Measurements from ENCODE around the gene ANKRD53. TPM values are rescaled to one million over a fixed set of nuclear protein-coding genes. Genes with fewer than 3 reads are reported as not detected.

The ANKRD53 gene
- total RNA-seq, 4 donors from 2014 or later = 2.9 to 5.5 TPM; not detected in 2

DNA sequence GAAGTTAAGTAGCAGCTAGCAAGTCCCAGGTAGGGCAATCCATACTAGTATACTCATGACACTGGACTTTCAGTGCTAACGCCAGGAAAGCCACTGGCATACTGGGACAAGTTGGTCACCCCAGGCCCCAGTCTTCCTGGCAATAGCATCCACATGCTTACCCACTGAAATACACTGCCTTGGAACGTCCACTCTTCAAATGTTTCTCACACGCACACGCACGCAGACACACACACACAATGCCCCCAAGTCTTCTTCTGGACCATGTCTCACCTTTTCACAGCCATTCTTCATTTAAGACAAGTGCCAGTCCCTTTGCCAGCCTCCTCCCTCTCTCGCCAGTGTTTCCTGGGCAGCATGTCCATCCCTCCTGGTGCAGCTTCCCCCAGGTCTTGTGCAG, 25.0 kb downstream of the ANKRD53 start:
- WGBS = 87% methylated on average over 5 of the region's 6 CpGs
- H3K36me3 ChIP-seq = no peaks in the 10 kb centered on the region
- H3K27ac ChIP-seq = no peak overlapping the region
- no peaks in the 10 kb centered on the region for H3K9me3 ChIP-seq
- no peaks in the 10 kb centered on the region for H3K27me3 ChIP-seq
- H3K4me3 ChIP-seq = no peak overlapping the region
- peaks cover 7% of the 10 kb centered on the region for H3K4me1 ChIP-seq
- TF ChIP-seq POLR2A (IDR thresholded peaks at IDR 0.05) (no peak), EP300 (IDR thresholded peaks at IDR 0.05) (no peak), POLR2AphosphoS5 (IDR thresholded peaks at IDR 0.05) (no peak)
- TF ChIP-seq, protein P1, sequence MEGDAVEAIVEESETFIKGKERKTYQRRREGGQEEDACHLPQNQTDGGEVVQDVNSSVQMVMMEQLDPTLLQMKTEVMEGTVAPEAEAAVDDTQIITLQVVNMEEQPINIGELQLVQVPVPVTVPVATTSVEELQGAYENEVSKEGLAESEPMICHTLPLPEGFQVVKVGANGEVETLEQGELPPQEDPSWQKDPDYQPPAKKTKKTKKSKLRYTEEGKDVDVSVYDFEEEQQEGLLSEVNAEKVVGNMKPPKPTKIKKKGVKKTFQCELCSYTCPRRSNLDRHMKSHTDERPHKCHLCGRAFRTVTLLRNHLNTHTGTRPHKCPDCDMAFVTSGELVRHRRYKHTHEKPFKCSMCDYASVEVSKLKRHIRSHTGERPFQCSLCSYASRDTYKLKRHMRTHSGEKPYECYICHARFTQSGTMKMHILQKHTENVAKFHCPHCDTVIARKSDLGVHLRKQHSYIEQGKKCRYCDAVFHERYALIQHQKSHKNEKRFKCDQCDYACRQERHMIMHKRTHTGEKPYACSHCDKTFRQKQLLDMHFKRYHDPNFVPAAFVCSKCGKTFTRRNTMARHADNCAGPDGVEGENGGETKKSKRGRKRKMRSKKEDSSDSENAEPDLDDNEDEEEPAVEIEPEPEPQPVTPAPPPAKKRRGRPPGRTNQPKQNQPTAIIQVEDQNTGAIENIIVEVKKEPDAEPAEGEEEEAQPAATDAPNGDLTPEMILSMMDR (IDR thresholded peaks at IDR 0.05) = no peak
- peak in 1 of 2 donors; percentile 36 for DNase-seq (ENCODE audit: low spot score in 2 of 2)

- Histone ChIP-seq H3K36me3 (no peaks in the 10 kb centered on the region), H3K27me3 (peaks cover 3% of the 10 kb centered on the region), H3K9me3 (no peaks in the 10 kb centered on the region), H3K27ac (no peak overlapping the region), H3K4me1 (peaks cover 7% of the 10 kb centered on the region), H3K4me3 (no peak overlapping the region)
- TF ChIP-seq EP300 (IDR thresholded peaks at IDR 0.05) (no peak), POLR2AphosphoS5 (IDR thresholded peaks at IDR 0.05) (no peak), POLR2A (IDR thresholded peaks at IDR 0.05) (no peak)
- TF ChIP-seq, protein P1 (IDR thresholded peaks at IDR 0.05) = no peak
- 70% methylated on average over 9 of the region's 11 CpGs for WGBS
- DNase-seq (ENCODE audit: low spot score in 2 of 2) = peak in 1 of 2 donors; percentile 36
Observed at GRCh38 chr2:71003966-71004755, 25.7 kb downstream of the ANKRD53 start.

- Histone ChIP-seq H3K9me3 (no peaks in the 10 kb centered on the region), H3K36me3 (no peaks in the 10 kb centered on the region), H3K4me1 (peaks cover 7% of the 10 kb centered on the region), H3K27me3 (peaks cover 3% of the 10 kb centered on the region), H3K27ac (no peak overlapping the region), H3K4me3 (no peak overlapping the region)
- TF ChIP-seq, protein P1 (IDR thresholded peaks at IDR 0.05) = no peak
- TF ChIP-seq POLR2A (IDR thresholded peaks at IDR 0.05) (no peak), POLR2AphosphoS5 (IDR thresholded peaks at IDR 0.05) (no peak), EP300 (IDR thresholded peaks at IDR 0.05) (no peak)
- DNase-seq (ENCODE audit: low spot score in 2 of 2) = no peak
- 81% methylated on average over 6 of the region's 6 CpGs for WGBS
Observed at GRCh38 chr2:71004857-71005256, 26.4 kb downstream of the ANKRD53 start.

- H3K27me3 ChIP-seq = peaks cover 7% of the 10 kb centered on the region
- no peak overlapping the region for H3K27ac ChIP-seq
- H3K4me3 ChIP-seq = no peak overlapping the region
- peaks cover 7% of the 10 kb centered on the region for H3K4me1 ChIP-seq
- H3K36me3 ChIP-seq = no peaks in the 10 kb centered on the region
- no peaks in the 10 kb centered on the region for H3K9me3 ChIP-seq
- WGBS = 82% methylated on average over 10 of the region's 10 CpGs
- TF ChIP-seq, protein P1 (IDR thresholded peaks at IDR 0.05) = no peak
- TF ChIP-seq POLR2AphosphoS5 (IDR thresholded peaks at IDR 0.05) (no peak), POLR2A (IDR thresholded peaks at IDR 0.05) (no peak), EP300 (IDR thresholded peaks at IDR 0.05) (no peak)
- DNase-seq (ENCODE audit: low spot score in 2 of 2) = peak in 1 of 2 donors; percentile 38
Observed at GRCh38 chr2:71005271-71006202, 27.1 kb downstream of the ANKRD53 start.

- Histone ChIP-seq H3K4me3 (no peak overlapping the region), H3K9me3 (no peaks in the 10 kb centered on the region), H3K36me3 (no peaks in the 10 kb centered on the region), H3K27me3 (peaks cover 10% of the 10 kb centered on the region), H3K4me1 (peaks cover 2% of the 10 kb centered on the region), H3K27ac (no peak overlapping the region)
- DNase-seq (ENCODE audit: low spot score in 2 of 2) = no peak
- TF ChIP-seq EP300 (IDR thresholded peaks at IDR 0.05) (no peak), POLR2AphosphoS5 (IDR thresholded peaks at IDR 0.05) (no peak), POLR2A (IDR thresholded peaks at IDR 0.05) (no peak)
- TF ChIP-seq, protein P1 (IDR thresholded peaks at IDR 0.05) = no peak
- 68% methylated on average over 2 of the region's 2 CpGs for WGBS
Observed at GRCh38 chr2:71006323-71006722, 27.9 kb downstream of the ANKRD53 start.
